Measurements from ENCODE around the gene NDUFAF4. TPM values are rescaled to one million over a fixed set of nuclear protein-coding genes. Genes with fewer than 3 reads are reported as not detected.
"Not testable (repeated sequence)": the region's sequence is repeated elsewhere in the genome, so short reads cannot be mapped to it uniquely, and the experiment has no call there.

NDUFAF4 gene
- total RNA-seq, 1 donor from 2014 or later = 41.4 TPM

DNA sequence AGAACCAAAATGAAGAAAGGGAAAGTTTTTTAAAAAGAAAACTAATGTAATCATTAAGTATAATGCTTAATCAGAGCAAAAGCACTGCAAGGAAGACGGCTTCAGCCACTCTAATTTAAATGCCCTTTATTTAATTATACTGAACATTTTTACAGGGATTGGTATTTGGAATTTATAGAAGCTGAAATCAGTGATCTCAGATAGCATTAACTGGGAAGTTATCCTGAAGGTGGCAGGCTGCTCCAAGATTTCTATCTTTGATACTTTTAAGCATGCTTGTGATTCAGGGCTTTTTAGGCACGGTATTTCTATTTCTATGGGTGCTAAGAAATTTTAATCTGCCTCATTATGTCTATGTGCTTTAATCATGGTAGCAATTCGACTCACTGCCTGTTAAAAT, 1.3 kb upstream of the NDUFAF4 start:
- peak; percentile 61 for DNase-seq (ENCODE audit: low spot score)

DNA sequence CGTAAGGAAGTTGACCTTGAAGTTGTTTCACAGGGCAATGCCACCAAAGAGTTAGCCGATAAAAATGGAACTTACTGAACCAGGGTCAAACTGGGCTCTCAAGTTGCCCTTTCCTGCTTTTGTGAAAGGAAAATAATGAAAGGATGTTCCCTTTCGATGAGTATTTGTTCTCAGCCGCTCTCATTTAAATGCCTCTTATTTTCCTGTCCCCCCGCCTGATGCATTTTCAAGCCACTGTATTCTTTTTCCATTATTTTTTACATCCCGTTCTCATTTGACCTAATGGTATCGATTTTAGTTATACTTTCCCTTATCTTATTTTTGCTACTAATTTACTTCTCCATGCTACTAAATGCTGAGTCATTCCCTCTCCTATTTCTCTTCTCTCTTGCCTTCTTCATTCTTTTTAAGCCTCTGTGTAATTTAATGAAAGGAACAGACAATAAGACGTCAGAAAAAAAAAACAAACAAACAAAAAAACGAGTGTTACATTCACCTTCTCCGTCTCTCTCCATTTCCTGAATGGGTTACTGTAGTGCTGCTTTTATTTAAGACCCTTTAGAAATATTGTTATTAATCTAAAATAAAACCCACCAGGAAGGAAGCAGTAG, 655 bp upstream of the NDUFAF4 start:
- DNase-seq (ENCODE audit: low spot score) = peak; percentile 47

DNA sequence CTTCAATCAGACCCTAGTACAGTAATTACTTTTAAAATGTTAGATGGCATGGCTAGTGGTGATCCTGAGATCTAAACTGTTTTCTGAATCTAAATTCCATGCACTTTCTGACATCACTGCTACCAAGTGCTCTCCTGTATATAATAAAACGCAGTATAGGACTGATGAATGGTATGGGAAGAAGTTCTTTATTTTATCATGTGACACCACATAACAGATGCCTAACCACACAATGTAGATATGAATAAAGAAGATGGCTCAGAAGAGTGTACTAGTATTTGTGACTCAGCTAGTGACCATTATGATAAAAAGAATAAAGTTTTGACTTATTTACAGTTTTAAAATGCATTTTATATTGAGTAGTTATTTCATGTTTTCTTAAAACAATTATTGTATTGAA, 8.5 kb downstream of the NDUFAF4 start:
- DNase-seq (ENCODE audit: low spot score) = no peak

DNA sequence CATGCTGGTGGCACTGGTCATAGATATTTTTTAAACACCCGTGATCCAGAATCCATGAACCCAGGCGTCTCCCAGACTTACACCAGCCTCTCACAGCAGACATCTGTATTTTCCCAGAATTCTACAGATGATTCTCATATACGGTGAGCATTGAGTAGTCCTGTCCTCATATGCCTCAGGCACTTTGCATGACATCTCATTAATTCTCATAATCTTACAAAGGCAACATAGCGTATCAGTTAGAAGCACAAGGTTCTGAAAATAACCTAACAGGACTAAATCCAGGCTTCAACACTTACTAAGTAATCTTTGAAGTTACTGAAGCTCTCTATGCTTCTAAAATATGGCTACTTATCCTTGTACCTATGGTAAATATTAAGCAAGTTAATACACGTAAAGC, 8.9 kb downstream of the NDUFAF4 start:
- DNase-seq (ENCODE audit: low spot score) = no peak

DNA sequence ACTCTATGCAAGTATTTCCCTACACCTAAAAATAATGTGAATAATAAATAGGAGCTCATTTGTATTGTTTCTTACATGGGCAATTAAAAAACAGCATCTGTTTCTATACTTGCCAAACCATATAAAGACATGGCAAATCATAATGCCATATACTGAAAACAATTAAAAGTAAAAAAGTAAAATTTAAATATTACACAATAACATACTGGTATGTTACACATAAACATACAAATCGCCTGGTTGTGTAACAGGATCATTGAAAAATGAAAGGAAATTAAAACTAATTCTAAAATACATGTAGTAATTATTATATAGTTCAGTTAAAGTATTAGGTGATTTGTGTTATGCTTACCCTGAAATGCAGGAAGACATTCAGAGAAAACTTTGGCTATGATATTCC, 11.2 kb downstream of the NDUFAF4 start:
- no peak for DNase-seq (ENCODE audit: low spot score)

DNA sequence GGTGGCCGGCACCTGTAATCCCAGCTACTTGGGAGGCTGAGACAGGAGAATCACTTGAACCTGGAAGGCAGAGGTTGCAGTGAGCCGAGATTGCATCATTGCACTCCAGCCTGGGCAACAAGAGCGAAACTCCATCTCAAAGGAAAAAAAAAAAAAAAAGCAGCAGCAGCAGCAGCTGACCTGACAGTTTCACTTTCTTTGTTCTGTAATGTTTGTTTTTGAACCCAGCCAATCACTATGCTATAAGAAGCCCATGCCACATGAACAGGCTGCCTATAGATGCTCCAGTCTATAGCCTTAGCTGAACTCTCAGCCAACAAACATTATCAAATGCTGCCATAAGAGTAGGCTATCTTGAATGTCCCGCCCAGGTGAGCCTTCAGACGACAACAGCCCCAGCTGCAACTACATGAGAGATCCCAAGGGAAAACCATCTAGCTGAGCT, 12.5 kb downstream of the NDUFAF4 start:
- DNase-seq (ENCODE audit: low spot score) = not testable (repeated sequence)

DNA sequence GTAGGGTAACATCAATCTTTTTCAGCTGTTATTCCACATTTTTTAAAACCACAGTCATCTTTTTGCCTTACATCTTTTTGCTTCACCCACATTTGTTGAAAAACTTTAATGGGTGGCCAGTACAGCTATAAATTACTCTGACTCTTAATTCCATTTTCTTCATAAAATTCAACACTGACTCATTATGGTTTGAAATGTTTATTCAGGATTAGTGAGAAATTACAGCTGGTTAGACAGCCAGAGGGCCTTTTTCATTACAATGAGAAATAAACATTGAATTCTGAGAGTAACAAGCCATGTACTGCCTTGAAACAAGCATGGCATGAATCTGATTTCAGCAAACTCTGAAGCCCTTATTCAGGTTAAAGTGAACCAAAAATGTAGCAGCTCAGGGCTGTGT, 19.5 kb downstream of the NDUFAF4 start:
- DNase-seq (ENCODE audit: low spot score) = peak; percentile 62

DNA sequence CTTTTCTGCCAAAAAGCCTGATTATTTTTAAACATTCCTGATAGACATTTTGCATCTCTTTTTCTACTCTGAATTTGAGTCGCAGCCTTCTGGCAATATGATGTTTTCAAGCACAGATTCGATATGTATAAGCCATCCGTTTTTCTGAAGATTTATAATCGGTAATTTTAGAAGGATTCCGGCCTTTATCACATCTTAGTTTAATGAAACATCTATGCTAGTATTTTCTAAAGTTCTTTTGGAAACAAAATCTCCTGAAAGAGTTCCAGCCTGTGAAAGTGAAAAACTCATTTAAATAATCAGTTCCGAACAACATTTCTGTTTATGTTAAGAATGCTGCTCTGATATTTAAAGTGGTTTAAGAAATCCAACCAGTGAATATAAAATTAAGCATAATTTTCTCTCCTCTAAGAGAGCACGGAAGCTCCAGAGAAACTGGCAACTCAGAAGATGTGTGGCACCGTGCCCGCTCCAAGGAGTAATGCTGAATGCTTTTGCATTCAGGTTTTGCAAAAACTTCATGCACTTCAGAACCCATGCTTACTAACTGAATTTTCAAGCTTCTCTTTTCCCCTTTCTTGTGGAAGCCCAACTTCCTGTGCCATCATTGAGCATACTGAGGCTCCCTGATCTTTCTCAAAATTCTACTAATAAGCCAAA, 20.7 kb downstream of the NDUFAF4 start:
- DNase-seq (ENCODE audit: low spot score) = no peak

DNA sequence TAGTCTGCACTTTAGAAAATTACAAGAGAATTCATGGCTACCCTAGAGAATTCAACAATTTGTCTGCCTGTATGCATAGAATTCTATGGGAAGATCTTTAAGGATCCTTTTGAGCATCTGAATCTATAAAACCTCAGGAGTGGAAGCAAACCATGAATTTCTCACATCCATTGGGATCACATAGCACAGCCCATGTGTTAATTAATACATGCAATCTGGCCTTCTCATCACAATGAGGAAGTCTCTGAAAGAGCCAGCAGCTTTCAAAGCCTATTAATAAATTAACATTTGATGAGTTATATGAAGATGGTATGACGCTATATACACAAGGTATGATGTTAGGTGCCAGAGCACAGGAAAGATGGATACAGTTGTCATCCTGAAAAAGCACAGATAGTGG, 24.7 kb downstream of the NDUFAF4 start:
- DNase-seq (ENCODE audit: low spot score) = no peak

DNA sequence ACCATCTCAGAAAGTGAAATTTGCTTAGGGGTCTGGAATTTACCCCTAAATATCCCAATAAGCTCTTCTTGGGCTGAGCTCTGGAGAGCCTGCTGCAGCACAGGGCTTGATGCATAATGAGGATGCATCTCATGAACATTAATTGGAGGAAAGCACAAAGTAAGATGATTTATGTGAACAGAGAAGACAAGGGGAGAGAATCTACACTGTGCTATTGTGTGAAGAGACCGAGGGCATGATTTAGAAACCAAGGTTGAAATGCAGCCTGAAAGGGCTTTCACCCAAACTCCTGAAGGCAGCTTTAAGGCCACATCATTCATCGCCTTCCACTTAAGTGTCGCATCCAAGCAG, 32.7 kb downstream of the NDUFAF4 start:
- no peak for DNase-seq (ENCODE audit: low spot score)

DNA sequence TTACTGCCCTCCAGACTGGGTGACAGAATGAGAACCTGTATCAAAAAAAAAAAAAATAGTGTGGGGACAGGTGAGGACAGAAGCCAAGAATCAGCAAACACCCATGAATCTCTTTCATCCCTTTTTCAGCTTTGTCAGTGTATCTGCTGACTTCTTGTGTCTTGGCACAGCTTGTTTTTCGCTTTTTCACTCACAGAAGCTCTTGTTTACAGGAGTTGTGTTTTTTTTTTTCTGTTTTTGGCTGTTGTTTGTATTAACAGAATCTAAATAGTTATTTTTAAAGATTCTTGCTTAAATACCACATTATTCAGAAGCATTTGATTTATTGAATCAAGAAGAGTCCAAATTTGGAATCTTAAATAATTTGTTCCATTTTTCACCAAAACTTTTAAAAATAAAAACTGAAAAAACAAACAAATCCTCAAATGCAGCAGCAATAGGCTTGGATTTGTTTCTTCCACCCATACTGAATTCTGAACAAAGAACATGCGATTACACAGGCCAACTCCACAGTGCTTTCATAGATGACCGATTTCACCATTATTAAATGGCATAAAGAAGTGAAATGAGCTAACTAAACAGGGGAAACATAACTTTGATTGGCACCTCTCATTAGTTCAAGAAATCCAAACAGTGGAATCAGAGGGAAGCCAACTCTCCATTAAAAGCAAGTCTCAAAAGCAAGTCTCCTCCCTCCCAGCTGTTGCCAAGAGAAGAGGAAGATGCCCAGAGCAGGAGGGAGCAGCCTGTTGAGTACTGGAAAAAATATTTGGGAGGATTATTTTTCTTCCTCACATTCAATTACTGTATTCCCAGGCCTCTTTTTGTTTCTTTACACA, 33.3 kb downstream of the NDUFAF4 start:
- DNase-seq (ENCODE audit: low spot score) = no peak

DNA sequence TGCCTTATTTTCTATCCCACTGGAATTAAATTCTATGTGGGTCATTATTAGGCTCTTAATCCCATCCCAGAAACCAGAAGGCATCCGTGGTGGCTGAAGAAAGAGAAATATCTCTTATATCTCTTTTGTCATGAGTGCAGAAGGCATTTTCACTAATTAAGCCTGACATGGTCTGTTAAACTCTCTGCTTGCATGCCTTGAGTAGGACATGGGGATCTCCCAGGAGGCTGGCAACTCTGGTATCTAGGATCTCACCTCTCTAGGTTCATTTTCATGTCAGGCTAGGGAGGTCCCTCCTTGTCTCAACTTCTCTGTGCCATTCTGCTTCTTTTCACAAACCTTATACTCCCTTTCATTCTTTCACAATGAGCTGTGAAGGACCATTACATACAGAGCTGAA, 35.1 kb downstream of the NDUFAF4 start:
- no peak for DNase-seq (ENCODE audit: low spot score)

DNA sequence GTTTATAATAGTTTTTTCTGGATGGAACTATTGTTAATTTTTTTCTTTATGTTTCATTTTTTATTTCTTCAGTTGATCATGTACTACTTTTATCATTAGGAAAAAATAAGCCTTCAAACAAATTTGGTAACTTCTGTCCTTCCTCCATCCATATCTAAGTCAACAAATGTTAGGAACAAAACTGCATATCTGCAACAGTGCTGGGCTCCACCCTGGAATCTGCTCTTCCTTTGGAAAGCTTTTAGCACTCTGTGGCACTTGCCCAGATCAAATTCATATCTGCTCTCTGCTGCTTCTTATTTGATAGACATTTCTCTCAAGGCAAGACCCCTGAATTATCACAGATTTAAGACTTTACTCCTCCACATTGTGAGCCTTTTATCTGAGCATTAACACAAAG, 36.1 kb downstream of the NDUFAF4 start:
- DNase-seq (ENCODE audit: low spot score) = peak; percentile 55

DNA sequence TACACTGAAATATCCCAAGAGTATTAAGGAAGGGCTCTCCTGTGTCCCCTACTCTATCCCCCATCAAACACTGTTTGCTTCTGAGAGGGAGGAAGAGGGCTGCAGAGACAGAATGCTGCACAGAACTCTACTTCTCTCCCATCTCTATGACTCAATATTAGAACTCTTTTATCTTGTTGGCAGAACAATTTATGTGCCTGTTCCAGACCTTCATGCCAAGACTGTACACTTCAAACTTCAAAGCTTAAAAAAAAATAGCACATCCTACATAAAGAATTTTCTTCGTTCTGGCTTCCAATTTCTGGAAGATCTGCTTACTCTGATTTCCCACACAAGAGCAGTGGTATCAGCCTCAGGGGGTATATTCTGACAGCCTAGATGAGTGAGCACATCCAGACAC, 40.8 kb downstream of the NDUFAF4 start:
- peak; percentile 77 for DNase-seq (ENCODE audit: low spot score)

DNA sequence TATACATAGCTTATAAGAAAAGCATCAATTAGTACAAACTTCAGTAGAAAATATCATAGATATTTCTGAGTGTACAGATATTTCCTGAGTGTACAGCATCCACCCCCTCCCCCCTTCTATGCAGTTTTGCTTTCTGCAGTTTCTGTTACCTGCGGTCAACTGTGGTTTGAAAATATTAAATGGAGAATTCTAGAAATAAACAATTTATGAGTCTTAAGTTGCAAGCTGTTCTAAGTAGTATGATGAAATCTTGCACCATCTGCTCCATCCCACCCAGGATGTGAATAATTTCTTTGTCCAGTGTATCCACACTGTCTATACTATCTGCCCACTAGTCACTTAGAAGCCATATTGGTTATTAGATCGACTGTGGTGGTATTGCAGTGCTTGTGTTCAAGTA, 44.6 kb downstream of the NDUFAF4 start:
- DNase-seq (ENCODE audit: low spot score) = no peak

DNA sequence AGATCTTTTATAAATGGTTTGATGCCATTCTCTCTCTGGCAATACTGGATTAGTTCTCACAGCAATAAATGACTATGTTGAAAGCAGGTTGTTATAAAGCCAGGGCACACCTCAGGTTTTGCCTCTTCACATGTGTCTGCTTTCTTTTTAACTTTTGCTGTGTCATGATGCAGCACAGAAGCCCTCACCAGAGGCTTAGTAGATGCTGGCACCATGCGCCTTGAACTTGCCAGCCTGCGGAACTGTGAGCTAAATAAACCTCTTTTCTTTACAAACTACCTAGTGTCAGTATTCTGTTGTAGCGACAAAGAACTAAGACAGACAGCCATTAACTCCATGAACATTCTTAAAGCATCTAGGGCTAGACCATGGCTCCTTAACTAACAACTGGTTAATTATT, 45.1 kb downstream of the NDUFAF4 start:
- DNase-seq (ENCODE audit: low spot score) = no peak

DNA sequence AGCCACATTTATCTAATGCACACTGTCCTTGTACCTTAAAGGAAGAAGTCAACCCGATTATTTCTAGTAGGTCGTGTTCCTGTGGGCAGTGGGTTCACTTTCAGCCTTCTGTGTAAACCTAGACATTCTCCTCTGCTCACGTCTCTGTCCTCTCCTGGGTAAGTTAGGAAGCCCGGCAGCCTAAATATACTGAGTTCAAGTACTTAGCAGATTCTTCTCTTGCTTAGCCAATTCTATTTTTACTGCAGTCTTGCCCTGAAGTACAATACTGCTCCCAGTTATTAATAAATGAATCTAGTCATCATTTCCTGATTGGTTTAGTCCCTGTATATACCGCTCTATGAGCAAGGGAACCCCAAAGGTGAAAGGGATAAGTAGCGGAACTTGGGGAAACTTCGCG, 45.8 kb downstream of the NDUFAF4 start:
- DNase-seq (ENCODE audit: low spot score) = no peak

DNA sequence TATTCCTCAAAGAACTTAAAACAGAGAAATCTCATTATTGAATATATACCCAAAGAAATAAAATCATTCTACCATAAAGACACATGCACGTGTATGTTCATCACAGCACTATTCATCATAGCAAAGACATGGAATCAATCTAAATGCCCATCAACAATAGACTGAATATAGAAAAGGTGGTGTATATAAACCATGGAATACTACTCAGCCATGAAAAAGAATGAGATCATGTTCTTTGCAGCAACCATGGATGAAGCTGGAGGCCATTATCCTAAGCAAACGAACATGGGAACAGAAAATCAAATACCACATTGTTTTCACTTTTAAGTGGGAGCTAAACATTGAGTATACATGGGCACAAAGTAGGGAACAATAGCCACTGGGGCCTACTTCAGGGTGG, 48.1 kb downstream of the NDUFAF4 start:
- DNase-seq (ENCODE audit: low spot score) = no peak

DNA sequence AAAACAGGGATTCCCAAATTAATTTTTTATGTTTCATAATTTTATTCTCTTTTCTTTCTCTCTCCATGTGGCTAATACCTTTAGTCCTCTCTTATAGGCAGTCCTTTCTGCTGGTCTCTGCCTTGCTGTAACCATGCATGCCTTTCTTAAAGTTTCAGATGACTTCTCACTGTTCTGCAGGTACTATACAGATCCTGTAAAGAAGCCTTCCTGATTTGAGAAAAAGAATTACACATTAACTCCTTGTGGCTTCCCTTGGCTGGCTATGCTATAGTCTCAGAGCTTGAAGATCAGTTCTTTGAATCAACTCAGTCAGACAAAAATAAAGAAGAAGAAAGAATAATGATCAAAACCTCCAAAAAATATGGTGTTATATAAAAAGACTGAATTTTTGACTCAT, 53.2 kb downstream of the NDUFAF4 start:
- no peak for DNase-seq (ENCODE audit: low spot score)

DNA sequence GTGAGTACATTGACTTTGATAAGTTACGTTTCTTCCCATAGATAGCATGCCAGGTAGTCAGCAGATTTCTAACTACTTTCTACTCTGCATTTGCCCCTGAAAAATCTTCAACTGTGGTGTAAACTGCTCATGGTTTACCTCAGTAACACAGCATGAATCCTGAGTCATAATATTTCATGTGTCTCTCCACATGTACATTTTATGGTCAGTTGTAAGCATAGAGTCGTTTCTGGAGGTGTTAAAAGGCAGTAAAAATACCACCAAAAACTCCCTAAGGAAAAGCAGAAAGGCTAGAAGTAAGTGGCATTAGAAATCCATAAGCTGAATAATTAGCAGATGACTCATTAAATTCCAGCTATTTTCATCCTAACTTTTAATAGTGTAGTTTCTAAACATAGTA, 56.3 kb downstream of the NDUFAF4 start:
- no peak for DNase-seq (ENCODE audit: low spot score)

All from umbilical cord (tissue), 2 donors.